Skeletal muscle satellite cell (primary cell): ENCODE results near the gene ZNF536.

Experiments used
- H3K27me3 ChIP-seq: 2 replicates; pipeline ENCODE4 v1.7.0; 2013; ENCODE audit warnings: low read length; ENCODE audit not compliant: control insufficient read depth, insufficient read depth
- H3K36me3 ChIP-seq: 2 replicates; pipeline ENCODE4 v1.7.0; 2013; ENCODE audit warnings: mild to moderate bottlenecking, control low read depth, low read length; ENCODE audit not compliant: insufficient read depth
- H3K4me1 ChIP-seq: 2 replicates; pipeline ENCODE4 v1.7.0; 2013; ENCODE audit warnings: low read length; ENCODE audit not compliant: control insufficient read depth, insufficient read depth
- H3K4me2 ChIP-seq: 2 replicates; pipeline ENCODE4 v1.7.0; 2013; ENCODE audit warnings: mild to moderate bottlenecking, low read length
- H3K4me3 ChIP-seq: 2 replicates; pipeline ENCODE4 v1.7.0; 2013; ENCODE audit warnings: low read length
- H3K9ac ChIP-seq: 2 replicates; pipeline ENCODE4 v1.7.0; 2013; ENCODE audit warnings: mild to moderate bottlenecking, low read depth, low read length, moderate library complexity
- H3K9me3 ChIP-seq: replicated peaks from 2 replicates; pipeline ENCODE4 v1.7.0; 2013; ENCODE audit warnings: mild to moderate bottlenecking, control low read depth, low read length

The ZNF536 gene

GRCh38 chr19:30385174-30385573, 13.0 kb downstream of the ZNF536 start:
- Histone ChIP-seq H3K27me3 (no peaks in the 10 kb centered on the region), H3K4me2 (no peak overlapping the region), H3K9me3 (peaks cover 11% of the 10 kb centered on the region), H3K36me3 (no peaks in the 10 kb centered on the region), H3K4me1 (no peaks in the 10 kb centered on the region), H3K4me3 (no peak overlapping the region), H3K9ac (no peak overlapping the region)

GRCh38 chr19:30385666-30386065, 13.5 kb downstream of the ZNF536 start:
- peaks cover 11% of the 10 kb centered on the region for H3K9me3 ChIP-seq
- no peaks in the 10 kb centered on the region for H3K27me3 ChIP-seq
- no peak overlapping the region for H3K4me2 ChIP-seq
- no peaks in the 10 kb centered on the region for H3K36me3 ChIP-seq
- H3K4me3 ChIP-seq: no peak overlapping the region
- no peak overlapping the region for H3K9ac ChIP-seq
- H3K4me1 ChIP-seq: no peaks in the 10 kb centered on the region

- Histone ChIP-seq H3K4me2 (no peak overlapping the region), H3K9me3 (peaks cover 11% of the 10 kb centered on the region), H3K9ac (no peak overlapping the region), H3K36me3 (no peaks in the 10 kb centered on the region), H3K27me3 (no peaks in the 10 kb centered on the region), H3K4me1 (no peaks in the 10 kb centered on the region), H3K4me3 (no peak overlapping the region)
Observed at GRCh38 chr19:30386551-30387143, 14.5 kb downstream of the ZNF536 start.

- H3K4me2 ChIP-seq: no peak overlapping the region
- H3K4me1 ChIP-seq: no peaks in the 10 kb centered on the region
- no peak overlapping the region for H3K4me3 ChIP-seq
- H3K36me3 ChIP-seq: no peaks in the 10 kb centered on the region
- H3K9me3 ChIP-seq: peaks cover 11% of the 10 kb centered on the region
- H3K27me3 ChIP-seq: no peaks in the 10 kb centered on the region
- no peak overlapping the region for H3K9ac ChIP-seq
Observed at GRCh38 chr19:30387311-30388115, 15.3 kb downstream of the ZNF536 start.

- H3K4me3 ChIP-seq: no peak overlapping the region
- peaks cover 11% of the 10 kb centered on the region for H3K9me3 ChIP-seq
- no peaks in the 10 kb centered on the region for H3K4me1 ChIP-seq
- H3K4me2 ChIP-seq: no peak overlapping the region
- no peaks in the 10 kb centered on the region for H3K27me3 ChIP-seq
- H3K9ac ChIP-seq: no peak overlapping the region
- H3K36me3 ChIP-seq: no peaks in the 10 kb centered on the region
Observed at GRCh38 chr19:30388327-30388726, 16.1 kb downstream of the ZNF536 start.

DNA sequence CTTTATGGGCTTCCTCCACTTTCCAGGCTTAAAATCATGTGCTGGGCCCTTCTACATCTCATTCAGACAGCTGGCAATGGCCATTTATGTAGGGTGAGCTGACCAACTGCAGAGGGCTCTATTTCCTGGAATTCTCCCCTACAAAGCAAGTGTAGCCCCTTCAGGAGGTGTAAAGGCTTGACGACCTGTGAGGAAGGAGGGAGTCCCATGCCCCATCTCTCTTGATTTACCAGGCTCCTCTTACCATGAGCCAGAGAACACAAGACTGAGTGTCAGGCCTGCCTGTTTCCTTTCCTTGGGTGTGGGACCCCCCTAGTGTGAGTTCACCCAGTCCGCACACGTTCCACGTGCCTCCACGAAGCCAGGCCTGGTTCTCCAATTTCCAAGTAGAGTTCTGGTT, 16.6 kb downstream of the ZNF536 start:
- Histone ChIP-seq H3K9me3 (peaks cover 11% of the 10 kb centered on the region), H3K27me3 (no peaks in the 10 kb centered on the region), H3K4me1 (no peaks in the 10 kb centered on the region), H3K36me3 (no peaks in the 10 kb centered on the region), H3K4me2 (no peak overlapping the region), H3K4me3 (no peak overlapping the region), H3K9ac (no peak overlapping the region)

DNA sequence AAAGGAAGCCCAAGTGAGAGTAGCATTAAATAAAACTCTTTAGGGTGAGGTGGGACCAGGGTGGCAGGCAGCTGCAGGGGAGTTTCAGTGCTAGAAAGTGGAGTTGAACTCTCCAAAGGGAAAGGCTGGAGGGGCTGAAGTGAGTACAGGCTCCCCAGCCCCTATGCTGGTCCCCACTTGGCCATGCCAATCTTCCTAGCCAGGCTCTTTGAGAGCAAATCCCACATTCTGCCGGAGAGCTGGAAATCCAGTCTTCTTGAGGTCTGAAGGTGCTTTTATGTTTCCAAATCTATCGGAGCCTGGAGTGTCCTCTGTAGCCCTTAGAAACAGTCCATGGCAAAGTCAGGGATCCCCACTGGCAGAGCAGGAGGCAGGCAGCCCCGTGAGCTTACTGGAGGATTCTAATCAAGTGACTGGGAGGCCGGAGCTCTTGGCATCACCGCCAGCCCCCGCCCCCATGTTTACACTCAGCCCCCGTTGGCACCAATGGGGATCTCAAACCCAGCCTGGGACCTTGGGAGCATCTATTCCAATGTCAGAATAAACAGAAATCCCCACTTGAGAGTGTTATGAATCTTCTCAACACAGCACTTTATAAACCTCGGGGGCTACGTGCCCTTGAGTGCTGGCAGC, 18.3 kb downstream of the ZNF536 start:
- no peaks in the 10 kb centered on the region for H3K36me3 ChIP-seq
- no peak overlapping the region for H3K9ac ChIP-seq
- no peak overlapping the region for H3K4me3 ChIP-seq
- H3K27me3 ChIP-seq: no peaks in the 10 kb centered on the region
- peaks cover 7% of the 10 kb centered on the region for H3K9me3 ChIP-seq
- no peak overlapping the region for H3K4me2 ChIP-seq
- no peaks in the 10 kb centered on the region for H3K4me1 ChIP-seq

- Histone ChIP-seq H3K4me1 (no peaks in the 10 kb centered on the region), H3K36me3 (no peaks in the 10 kb centered on the region), H3K4me2 (no peak overlapping the region), H3K9ac (no peak overlapping the region), H3K27me3 (no peaks in the 10 kb centered on the region), H3K9me3 (peaks cover 7% of the 10 kb centered on the region), H3K4me3 (no peak overlapping the region)
Observed at GRCh38 chr19:30391052-30391451, 18.9 kb downstream of the ZNF536 start.

- Histone ChIP-seq H3K9ac (no peak overlapping the region), H3K9me3 (peaks cover 7% of the 10 kb centered on the region), H3K27me3 (no peaks in the 10 kb centered on the region), H3K4me2 (no peak overlapping the region), H3K4me3 (no peak overlapping the region), H3K36me3 (no peaks in the 10 kb centered on the region), H3K4me1 (no peaks in the 10 kb centered on the region)
Observed at GRCh38 chr19:30391554-30392551, 19.7 kb downstream of the ZNF536 start.

DNA sequence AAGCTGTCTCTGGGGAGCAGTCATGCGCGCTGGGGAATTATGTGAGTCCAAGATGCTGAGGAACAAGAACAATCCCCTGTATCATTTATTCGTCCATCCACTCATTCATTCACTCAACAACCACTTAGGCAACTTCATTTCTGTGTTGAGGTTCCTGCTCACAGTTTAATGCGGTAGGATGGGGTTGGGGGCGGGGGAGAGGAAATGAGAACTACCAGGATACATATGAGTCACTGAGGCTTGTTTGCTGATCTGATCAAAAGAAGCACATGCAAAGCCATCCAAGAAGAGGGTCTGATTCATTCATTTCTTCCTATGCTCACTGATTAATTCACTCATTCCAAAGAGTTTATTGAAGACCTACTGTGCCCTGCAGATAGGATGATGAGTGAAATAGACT, 20.9 kb downstream of the ZNF536 start:
- Histone ChIP-seq H3K9ac (no peak overlapping the region), H3K9me3 (peaks cover 7% of the 10 kb centered on the region), H3K36me3 (no peaks in the 10 kb centered on the region), H3K4me3 (no peak overlapping the region), H3K27me3 (no peaks in the 10 kb centered on the region), H3K4me1 (no peaks in the 10 kb centered on the region), H3K4me2 (no peak overlapping the region)
